MCF 10A (cell line): ENCODE data around the gene AJM1. TPM values are rescaled to one million over a fixed set of nuclear protein-coding genes. Genes with fewer than 3 reads are reported as not detected.
A peak's percentile ranks its signal among the peaks of the same experiment; 100 is the strongest.
"Not testable (repeated sequence)": the region's sequence is repeated elsewhere in the genome, so short reads cannot be mapped to it uniquely, and the experiment has no call there.

Experiments
- BruUV-seq: library from RNA; stranded (reverse); fragments of 400-500 nt; replicated peaks from 2 replicates; lab custom pipeline; 2021; lab: Mats Ljungman, UMichigan
- CTCF ChIA-PET: fragments of 300-600 bp; sonication (Branson Sonifier 250); formaldehyde crosslinking; extraction: SDS; loops from one replicate; lab custom pipeline; 2021; ENCODE audit warnings: antibody characterized with exemption, inconsistent platforms; lab: Yijun Ruan, JAX
- POLR2A ChIA-PET: fragments of 300-600, 350-650 bp; sonication (Branson Sonifier 250); formaldehyde crosslinking; extraction: SDS; loops from one replicate; lab custom pipeline; 2020; ENCODE audit warnings: antibody characterized with exemption, inconsistent platforms; lab: Yijun Ruan, JAX
- DNase-seq: peaks from one replicate; pipeline ENCODE4 v3.0.0-alpha.2; 2018; ENCODE audit not compliant: unreplicated experiment
- H3K27ac Mint-ChIP-seq: one replicate; pipeline ENCODE4 v1.8.0; 2022; ENCODE audit warnings: mild to moderate bottlenecking, low read depth, mixed read lengths; ENCODE audit not compliant: unreplicated experiment
- H3K27me3 Mint-ChIP-seq: one replicate; pipeline ENCODE4 v1.8.0; 2022; ENCODE audit warnings: mixed read lengths; ENCODE audit not compliant: insufficient read depth, unreplicated experiment
- H3K36me3 Mint-ChIP-seq: one replicate; pipeline ENCODE4 v1.8.0; 2022; ENCODE audit warnings: mild to moderate bottlenecking, moderate library complexity, mixed read lengths; ENCODE audit not compliant: insufficient read depth, unreplicated experiment
- H3K4me1 Mint-ChIP-seq: one replicate; pipeline ENCODE4 v1.8.0; 2022; ENCODE audit warnings: mixed read lengths; ENCODE audit not compliant: insufficient read depth, unreplicated experiment
- H3K4me3 Mint-ChIP-seq: one replicate; pipeline ENCODE4 v1.8.0; 2022; ENCODE audit warnings: mild to moderate bottlenecking, moderate library complexity, mixed read lengths; ENCODE audit not compliant: unreplicated experiment
- H3K9me3 Mint-ChIP-seq: one replicate; pipeline ENCODE4 v1.8.0; 2022; ENCODE audit warnings: mixed read lengths; ENCODE audit not compliant: unreplicated experiment
- CTCF ChIP-seq: fragments of 200-600 bp; IDR thresholded peaks from one replicate; pipeline ENCODE4 v1.8.0; 2022; ENCODE audit warnings: antibody characterized with exemption, mild to moderate bottlenecking; ENCODE audit not compliant: unreplicated experiment
- intact Hi-C: fragments of 100-400 bp; cut with micrococcal nuclease; formaldehyde crosslinking; loops from 2 replicates; pipeline ENCODE4 v1.14.1; 2022
- total RNA-seq: library from RNA; stranded (reverse); gene quantifications from 2 replicates; pipeline ENCODE4 v1.2.3, GENCODE V29; 2022

Gene AJM1
- total RNA-seq, 1 experiment from 2014 or later = 5.7 TPM

GRCh38 chr9:136863623-136864273 is 21.5 kb downstream of the AJM1 start:
- H3K4me3 Mint-ChIP-seq = no peak overlapping the region
- intact Hi-C loops = no loop called here
- H3K9me3 Mint-ChIP-seq = no peaks in the 10 kb centered on the region
- peaks cover 6% of the 10 kb centered on the region for H3K4me1 Mint-ChIP-seq
- no peaks in the 10 kb centered on the region for H3K27me3 Mint-ChIP-seq
- no TSS peak for BruUV-seq
- no peak for DNase-seq
- ChIA-PET CTCF (interaction anchor here (0.6 kb wide), 1 partner anchor 10 kb away, joined by 3 read pairs; no protein-coding TSS in a partner anchor), POLR2A (interaction anchor here (1.2 kb wide), 1 partner anchor 8 kb away, joined by 3 read pairs; no protein-coding TSS in a partner anchor)
- peaks cover 42% of the 10 kb centered on the region for H3K36me3 Mint-ChIP-seq
- TF ChIP-seq CTCF = no peak
- no peak overlapping the region for H3K27ac Mint-ChIP-seq

- Mint-ChIP-seq H3K9me3 (no peaks in the 10 kb centered on the region), H3K27me3 (no peaks in the 10 kb centered on the region), H3K4me1 (peaks cover 6% of the 10 kb centered on the region), H3K27ac (peak overlapping the region; percentile 75), H3K4me3 (peak overlapping the region; percentile 77), H3K36me3 (peaks cover 48% of the 10 kb centered on the region)
- BruUV-seq = no TSS peak
- TF ChIP-seq CTCF = no peak
- DNase-seq = no peak
- ChIA-PET POLR2A (interaction anchor here (0.8 to 2.3 kb wide), 3 partner anchors 9 to 69 kb away, joined by 3 to 9 read pairs (median 3); partner anchors contain the start of gene TRAF2), CTCF (no interaction called here)
- intact Hi-C loops = no loop called here
These were observed 22.9 kb downstream of the AJM1 start for GRCh38 chr9:136865041-136865767.

- intact Hi-C loops = no loop called here
These were observed 23.5 kb downstream of the AJM1 start for GRCh38 chr9:136865768-136866103.

GRCh38 chr9:136866898-136867421 is 24.7 kb downstream of the AJM1 start:
- Mint-ChIP-seq H3K4me3 (peak overlapping the region; percentile 77), H3K36me3 (peaks cover 48% of the 10 kb centered on the region)
- H3K4me1 Mint-ChIP-seq, intact Hi-C loops, H3K27ac Mint-ChIP-seq, H3K9me3 Mint-ChIP-seq, H3K27me3 Mint-ChIP-seq, CTCF ChIA-PET, BruUV-seq, DNase-seq: not testable (repeated sequence)
- POLR2A ChIA-PET = interaction anchor here (1.0 to 2.3 kb wide), 3 partner anchors 15 to 77 kb away, joined by 3 to 9 read pairs (median 5); partner anchors contain the start of genes C8G, FBXW5 and TRAF2

More at GRCh38 chr9:136865768-136866103, 23.5 kb downstream of the AJM1 start:
- Mint-ChIP-seq H3K4me1 (peaks cover 6% of the 10 kb centered on the region), H3K27ac (peak overlapping the region; percentile 75), H3K36me3 (peaks cover 48% of the 10 kb centered on the region), H3K27me3 (no peaks in the 10 kb centered on the region), H3K4me3 (peak overlapping the region; percentile 77), H3K9me3 (no peaks in the 10 kb centered on the region)
- TF ChIP-seq CTCF = no peak
- no peak for DNase-seq
- CTCF ChIA-PET = interaction anchor here (0.7 kb wide), 1 partner anchor 161 kb away, joined by 3 read pairs; no protein-coding TSS in a partner anchor
- POLR2A ChIA-PET = interaction anchor here (0.6 to 2.3 kb wide), 13 partner anchors 10 to 151 kb away, joined by 3 to 9 read pairs (median 3); partner anchors contain the start of genes C8G, FBXW5 and TRAF2
- BruUV-seq = no TSS peak
